Stimulated activated CD8-positive, alpha-beta memory T cell treated with anti-CD3 and anti-CD28 coated beads, Interleukin-15, amount 100 ng/mL, for 1 hour (primary cell): Measurements from ENCODE around the gene VSIG2.

ENCODE experiments used
- DNase-seq: peaks from one replicate; pipeline ENCODE4 v3.0.0-alpha.2; 2020; ENCODE audit warnings: low read depth

The VSIG2 gene

GRCh38 chr11:124748481-124749343 is 3.3 kb downstream of the VSIG2 start:
- DNase-seq = no peak

- DNase-seq = no peak
These were observed 4.0 kb downstream of the VSIG2 start for GRCh38 chr11:124748100-124748418.

GRCh38 chr11:124747406-124748099 is 4.5 kb downstream of the VSIG2 start:
- no peak for DNase-seq

- DNase-seq = peak; percentile 61
These were observed 5.3 kb downstream of the VSIG2 start for GRCh38 chr11:124746621-124747243.

- no peak for DNase-seq
These were observed 6.0 kb downstream of the VSIG2 start for GRCh38 chr11:124745835-124746620.

- DNase-seq = no peak
These were observed 6.7 kb downstream of the VSIG2 start for GRCh38 chr11:124745270-124745834.

GRCh38 chr11:124743050-124743449 is 9.0 kb downstream of the VSIG2 start:
- DNase-seq = no peak

GRCh38 chr11:124742555-124742954 is 9.5 kb downstream of the VSIG2 start:
- DNase-seq = no peak

GRCh38 chr11:124740277-124740882 is 11.7 kb downstream of the VSIG2 start:
- no peak for DNase-seq

- DNase-seq = peak; percentile 56
These were observed 12.4 kb downstream of the VSIG2 start, which contains the start of gene NRGN for GRCh38 chr11:124739479-124740276. TSS of gene NRGN (plus strand) at chr11:124739942. CDS start at chr11:124740085, 143 bp downstream.

- no peak for DNase-seq
These were observed 13.2 kb downstream of the VSIG2 start for GRCh38 chr11:124738713-124739478.

GRCh38 chr11:124737638-124738305 is 14.3 kb downstream of the VSIG2 start:
- no peak for DNase-seq

GRCh38 chr11:124736736-124737135 is 15.3 kb downstream of the VSIG2 start:
- no peak for DNase-seq

GRCh38 chr11:124732230-124732629 is 19.8 kb downstream of the VSIG2 start:
- DNase-seq = no peak

GRCh38 chr11:124729571-124729970 is 22.5 kb downstream of the VSIG2 start:
- DNase-seq = no peak

GRCh38 chr11:124728134-124728533 is 23.9 kb downstream of the VSIG2 start:
- DNase-seq = no peak

GRCh38 chr11:124727474-124727873 is 24.6 kb downstream of the VSIG2 start:
- no peak for DNase-seq

- DNase-seq = no peak
These were observed 26.3 kb downstream of the VSIG2 start for GRCh38 chr11:124725719-124726105.
